ENCODE measurements around the gene EMX2. TPM values are rescaled to one million over a fixed set of nuclear protein-coding genes. Genes with fewer than 3 reads are reported as not detected.
"Not testable (repeated sequence)": the region's sequence is repeated elsewhere in the genome, so short reads cannot be mapped to it uniquely, and the experiment has no call there.

The EMX2 gene
- total RNA-seq, 1 experiment from 2014 or later, result not detected

DNA sequence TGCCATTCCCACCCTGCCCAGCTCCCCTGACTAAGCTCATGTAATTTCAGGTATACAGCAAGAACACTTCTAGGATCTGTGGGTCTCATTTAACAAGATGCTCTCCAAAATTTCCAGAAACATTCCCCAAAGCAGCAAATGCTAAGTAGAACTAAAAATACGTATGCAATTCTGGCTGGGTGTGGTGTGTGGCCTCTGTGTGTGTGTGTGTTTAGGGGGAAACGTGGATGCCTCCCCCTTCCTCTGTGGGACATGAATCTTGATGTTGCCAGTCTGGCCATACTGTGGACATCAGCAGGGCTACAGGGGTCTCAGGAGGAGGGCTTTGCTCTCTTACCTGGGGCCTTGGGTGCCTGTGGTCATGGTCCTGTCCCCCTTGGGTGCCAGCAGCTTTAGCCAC lies 18.4 kb downstream of the EMX2 start:
- no peak for DNase-seq (ENCODE audit: low read depth)

DNA sequence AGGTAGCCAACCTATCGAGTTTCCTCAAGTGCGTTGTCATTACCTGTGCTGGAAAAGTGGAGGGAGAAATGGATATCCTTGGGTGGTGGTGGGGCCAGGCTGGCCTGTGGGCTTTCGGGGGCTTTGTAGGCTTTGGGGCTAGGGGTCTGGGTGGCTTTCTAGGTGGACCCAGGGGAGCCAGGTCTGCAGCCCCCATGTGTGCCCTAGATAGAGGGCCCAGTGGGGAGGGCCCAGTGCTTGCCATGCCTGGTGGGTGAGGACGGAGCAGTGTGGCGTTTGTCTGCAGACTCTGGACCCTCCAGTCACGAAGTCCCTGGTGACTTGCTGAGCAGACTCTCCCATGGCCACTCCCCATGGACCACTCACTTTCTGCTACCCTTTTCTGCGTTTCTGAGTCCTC lies 19.7 kb downstream of the EMX2 start:
- DNase-seq (ENCODE audit: low read depth), result no peak

GRCh38 chr10:117562896-117563737 lies 20.6 kb downstream of the EMX2 start:
- DNase-seq (ENCODE audit: low read depth), result no peak

- no peak for DNase-seq (ENCODE audit: low read depth)
These were observed 21.2 kb downstream of the EMX2 start for GRCh38 chr10:117563780-117564179.

- DNase-seq (ENCODE audit: low read depth), result no peak
These were observed 22.5 kb downstream of the EMX2 start for GRCh38 chr10:117565068-117565467.

DNA sequence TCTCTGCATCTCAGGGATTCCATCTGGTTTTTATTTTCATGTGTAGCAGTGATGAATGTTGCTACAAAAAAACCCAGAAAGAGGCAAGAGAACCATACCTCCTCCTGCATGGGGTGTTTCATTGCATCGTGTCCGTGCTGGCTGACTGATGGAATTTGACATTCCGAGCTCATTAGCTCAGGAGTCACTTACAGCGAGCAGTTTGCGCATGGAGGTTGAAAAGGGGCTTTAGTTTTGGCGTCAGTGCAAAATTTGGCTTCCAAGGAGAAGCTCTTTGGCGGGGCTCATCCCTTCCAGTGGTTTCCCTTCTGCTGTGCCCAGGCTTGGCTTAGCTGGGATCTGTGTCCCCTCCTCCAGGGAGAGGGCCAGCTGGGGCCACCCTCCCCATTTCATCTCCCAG lies 25.8 kb downstream of the EMX2 start:
- DNase-seq (ENCODE audit: low read depth), result no peak

- no peak for DNase-seq (ENCODE audit: low read depth)
These were observed 27.3 kb downstream of the EMX2 start for GRCh38 chr10:117569610-117570390.

- DNase-seq (ENCODE audit: low read depth), result no peak
These were observed 28.3 kb downstream of the EMX2 start for GRCh38 chr10:117570880-117571279.

DNA sequence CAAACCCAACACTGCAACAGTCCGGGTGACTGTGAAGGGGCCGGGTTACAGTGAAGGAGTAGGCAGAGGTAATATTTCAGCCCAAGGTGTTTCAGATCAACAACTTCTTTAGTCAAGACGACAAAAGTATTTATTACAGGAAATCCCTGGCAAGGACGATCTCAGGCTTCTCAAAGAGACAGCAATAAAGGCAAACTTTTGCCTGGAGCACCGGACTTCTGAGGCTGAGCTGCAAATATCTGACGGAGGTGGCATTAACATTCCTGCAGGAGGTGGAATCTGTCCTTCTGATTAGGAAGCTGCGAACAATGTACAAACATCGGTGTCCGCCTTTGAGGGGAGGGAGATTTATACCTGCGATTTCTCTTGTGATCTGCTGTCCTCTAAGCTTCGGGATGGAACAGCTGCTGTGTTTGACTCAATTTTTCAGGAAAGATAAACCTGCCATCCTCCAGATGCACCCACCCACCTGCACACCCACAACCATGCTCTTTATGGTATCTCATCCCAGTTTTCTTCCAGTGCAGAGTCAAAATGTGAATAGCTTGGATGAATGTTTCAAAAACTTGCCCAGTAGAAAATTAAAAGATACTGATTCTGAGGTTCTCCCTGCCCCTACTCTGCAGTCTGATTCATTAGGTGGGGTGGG lies 32.1 kb downstream of the EMX2 start:
- no peak for DNase-seq (ENCODE audit: low read depth)

GRCh38 chr10:117578490-117578889 lies 35.9 kb downstream of the EMX2 start:
- DNase-seq (ENCODE audit: low read depth), result no peak

GRCh38 chr10:117578999-117579590 lies 36.5 kb downstream of the EMX2 start:
- DNase-seq (ENCODE audit: low read depth), result no peak

DNA sequence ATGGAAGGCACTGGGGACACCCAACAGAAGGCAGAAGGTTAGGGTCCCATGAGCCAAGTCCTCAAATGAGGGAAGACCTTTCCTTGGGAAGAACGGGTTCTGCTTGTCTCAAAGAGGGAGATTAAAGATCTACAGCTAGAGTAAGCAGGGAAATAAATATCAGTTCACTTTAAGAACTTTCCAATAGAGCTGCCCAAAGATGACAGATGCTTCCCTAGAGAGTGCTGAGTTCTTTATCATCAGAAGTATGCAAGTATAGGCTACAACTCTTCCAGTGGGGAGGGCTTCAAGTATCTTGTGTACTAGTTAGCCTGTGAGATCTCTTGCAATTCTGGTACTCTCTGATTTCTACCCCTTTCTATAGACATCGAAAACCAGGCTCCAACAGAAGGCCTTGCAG lies 39.4 kb downstream of the EMX2 start:
- DNase-seq (ENCODE audit: low read depth), result no peak

GRCh38 chr10:117584831-117585230 lies 42.3 kb downstream of the EMX2 start:
- not testable (repeated sequence) for DNase-seq (ENCODE audit: low read depth)

DNA sequence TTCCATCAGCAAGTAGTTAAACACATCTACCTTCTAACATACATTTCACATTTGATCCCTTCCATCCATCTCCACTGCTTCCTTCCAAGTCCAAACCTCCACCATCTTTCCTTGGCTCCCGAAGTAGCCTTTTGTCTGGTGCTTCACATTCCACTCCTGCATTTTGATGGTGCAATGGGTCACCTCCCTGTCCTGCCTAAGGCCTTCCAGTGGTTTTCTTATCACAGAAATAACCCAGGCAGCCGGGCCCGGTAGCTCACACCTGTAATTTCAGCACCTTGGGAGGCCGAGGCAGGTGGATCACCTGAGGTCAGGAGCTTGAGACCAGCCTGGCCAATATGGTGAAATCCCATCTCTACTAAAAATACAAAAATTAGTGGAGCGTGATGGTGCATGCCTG lies 44.5 kb downstream of the EMX2 start:
- DNase-seq (ENCODE audit: low read depth), result no peak

GRCh38 chr10:117590101-117590875 lies 47.7 kb downstream of the EMX2 start:
- peak; percentile 1 for DNase-seq (ENCODE audit: low read depth)

- no peak for DNase-seq (ENCODE audit: low read depth)
These were observed 48.5 kb downstream of the EMX2 start for GRCh38 chr10:117591043-117591442.

DNA sequence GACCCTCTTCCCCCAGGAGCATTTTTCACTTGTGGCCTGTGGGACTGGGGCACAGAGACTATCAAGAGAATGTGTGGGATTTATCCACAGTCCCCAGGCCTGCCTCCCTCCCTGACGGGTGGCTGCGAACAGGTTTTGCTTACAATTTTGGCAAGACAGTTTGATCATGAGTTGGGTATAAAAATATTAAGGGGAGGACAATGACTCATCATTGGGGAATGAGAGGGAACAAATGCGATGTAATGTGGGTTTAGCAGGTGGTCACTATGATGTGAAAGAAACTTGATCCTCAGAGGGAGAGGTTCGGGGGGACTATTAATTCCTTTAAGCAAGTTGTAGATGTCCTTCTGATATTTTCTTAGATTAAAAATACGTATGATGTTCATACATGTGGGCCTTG lies 52.2 kb downstream of the EMX2 start:
- DNase-seq (ENCODE audit: low read depth), result no peak

- no peak for DNase-seq (ENCODE audit: low read depth)
These were observed 54.2 kb downstream of the EMX2 start for GRCh38 chr10:117596706-117597105.

- DNase-seq (ENCODE audit: low read depth), result no peak
These were observed 54.7 kb downstream of the EMX2 start for GRCh38 chr10:117597216-117597615.
